ENCODE data around the gene NFASC.

- TF ChIP-seq POLR2AphosphoS5 (IDR thresholded peaks at IDR 0.05; ENCODE audit: borderline replicate concordance, low read depth, low read length) (no peak), EZH2 (IDR thresholded peaks at IDR 0.05) (no peak)
Observed at GRCh38 chr1:204997591-204998355, 127.1 kb downstream of the NFASC start.
